Right ventricle myocardium inferior (tissue), 1 donor: ENCODE measurements around the gene CASKIN1. TPM values are rescaled to one million over a fixed set of nuclear protein-coding genes. Genes with fewer than 3 reads are reported as not detected.
"Not testable (repeated sequence)": the region's sequence is repeated elsewhere in the genome, so short reads cannot be mapped to it uniquely, and the experiment has no call there.

Source experiments
- ATAC-seq: fragments of 200-7000 bp; cut with Tn5 transposase; one replicate; pipeline ENCODE4 v1.9.1; 2020; ENCODE audit warnings: mild to moderate bottlenecking, moderate library complexity
- DNase-seq: peaks from one replicate; pipeline ENCODE4 v3.0.0; 2021; ENCODE audit errors: missing footprints
- intact Hi-C: fragments of 100-400 bp; cut with DNase I; formaldehyde crosslinking; loops from one replicate; pipeline ENCODE4 v1.11.0; 2022
- microRNA-seq: library from miRNA; unstranded; fragments of <30 nt; microRNA quantifications from one replicate; pipeline ENCODE4 v1.2.0, GENCODE V29; 2020
- total RNA-seq: library from RNA; stranded (reverse); fragmentation: NEBNext Ultra II Directional; extraction: Animal tissue kit (Norgen Biotek cat#: 25700); gene quantifications from one replicate; pipeline ENCODE4 v1.2.1, GENCODE V29; 2021
- donor health status: DM: no; HTN: yes; CAD: no; lungs with severe emphysema.

Gene CASKIN1
- total RNA-seq, 1 donor from 2014 or later = 5.8 TPM

DNA sequence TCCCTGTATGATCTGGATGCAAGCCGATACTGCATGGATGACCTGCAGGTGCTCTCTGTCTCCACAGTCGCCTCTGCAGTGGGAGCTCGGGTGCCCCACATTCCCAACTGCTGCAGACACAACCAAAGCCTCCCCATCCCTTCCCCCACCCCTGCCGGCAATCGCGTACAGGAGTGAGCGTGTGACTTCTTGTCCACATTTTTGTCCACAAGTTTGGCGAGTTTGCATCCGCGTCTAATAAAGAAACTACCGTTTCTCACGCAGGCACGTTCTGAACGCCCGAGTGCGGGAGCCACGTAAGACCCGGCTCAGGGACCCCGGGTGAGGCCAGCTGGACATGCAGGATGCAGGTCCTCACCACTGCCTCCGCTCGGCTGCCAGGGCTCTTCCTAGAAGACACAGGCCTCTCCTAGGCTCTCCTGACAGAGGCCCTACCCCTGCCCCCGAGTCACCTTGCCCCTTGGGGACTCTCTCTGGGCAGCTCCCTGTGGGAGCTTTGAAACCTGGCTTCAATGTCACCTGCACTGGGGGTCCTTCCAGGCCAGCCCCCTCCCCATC, 66.4 kb downstream of the CASKIN1 start:
- intact Hi-C loops, ATAC-seq, DNase-seq: not testable (repeated sequence)

- DNase-seq, intact Hi-C loops, ATAC-seq: not testable (repeated sequence)
Measured at GRCh38 chr16:2129251-2129650, 67.2 kb downstream of the CASKIN1 start.

- DNase-seq, intact Hi-C loops: not testable (repeated sequence)
- peak; percentile 30 for ATAC-seq
Measured at GRCh38 chr16:2127630-2128280, 68.7 kb downstream of the CASKIN1 start.

Small RNA genes within 50 kb of the gene (microRNA-seq; reads per million reads assigned to microRNA genes)
- not detected for gene MIR3180-5
- gene MIR4516 = not detected

Other genes starting within 250 kb of the CASKIN1 start
- 271 TPM for gene RPL3L, start 241.9 kb downstream of the CASKIN1 start, total RNA-seq
- 737 TPM for gene NDUFB10, start 237.1 kb downstream of the CASKIN1 start, total RNA-seq
- gene RPS2, start 231.8 kb downstream of the CASKIN1 start, total RNA-seq = 907 TPM
- gene RNF151, start 229.7 kb downstream of the CASKIN1 start, total RNA-seq = not detected
- 24.9 TPM for gene TBL3, start 224.6 kb downstream of the CASKIN1 start, total RNA-seq
- gene NOXO1, start 215.1 kb downstream of the CASKIN1 start, total RNA-seq = 0.22 TPM
- 25.8 TPM for gene GFER, start 212.4 kb downstream of the CASKIN1 start, total RNA-seq
- gene SYNGR3, start 206.6 kb downstream of the CASKIN1 start, total RNA-seq = 0.62 TPM
- gene ZNF598, start 186.8 kb downstream of the CASKIN1 start, total RNA-seq = 18.5 TPM
- not detected for gene NPW, start 176.8 kb downstream of the CASKIN1 start, total RNA-seq
- gene NHERF2, start 169.7 kb downstream of the CASKIN1 start, total RNA-seq = 292 TPM
- 23.3 TPM for gene NTHL1, start 148.8 kb downstream of the CASKIN1 start, total RNA-seq
- gene TSC2, start 148.6 kb downstream of the CASKIN1 start, total RNA-seq = 62.8 TPM
- 85.8 TPM for gene PKD1, start 60.7 kb downstream of the CASKIN1 start, total RNA-seq
- 0.87 TPM for gene RAB26, start 48.0 kb downstream of the CASKIN1 start, total RNA-seq
- gene TRAF7, start 40.8 kb downstream of the CASKIN1 start, total RNA-seq = 27.3 TPM
- 25.3 TPM for gene MLST8, start 8.8 kb upstream of the CASKIN1 start, total RNA-seq
- 13.2 TPM for gene BRICD5, start 14.3 kb upstream of the CASKIN1 start, total RNA-seq
- 35.1 TPM for gene PGP, start 18.2 kb upstream of the CASKIN1 start, total RNA-seq
- 14.1 TPM for gene E4F1, start 27.0 kb upstream of the CASKIN1 start, total RNA-seq
- 0.49 TPM for gene DNASE1L2, start 39.8 kb upstream of the CASKIN1 start, total RNA-seq
- gene ECI1, start 55.0 kb upstream of the CASKIN1 start, total RNA-seq = 205 TPM
- gene RNPS1, start 71.5 kb upstream of the CASKIN1 start, total RNA-seq = 105 TPM
- 7.4 TPM for gene ABCA3, start 144.1 kb upstream of the CASKIN1 start, total RNA-seq
- gene CCNF, start 232.8 kb upstream of the CASKIN1 start, total RNA-seq = 1.2 TPM